ENCODE measurements around the gene TRIM2. TPM values are rescaled to one million over a fixed set of nuclear protein-coding genes. Genes with fewer than 3 reads are reported as not detected.

The TRIM2 gene
- total RNA-seq = 100 to 1,000 TPM; 146 to 229 (median 192) TPM

- H3K27ac ChIP-seq = peak within 1 kb of the TSS; percentile 72 to 82 (median 79)
- H3K36me3 ChIP-seq = no peaks in the 10 kb centered on the region
- H3K27me3 ChIP-seq = no peaks in the 10 kb centered on the region
- intact Hi-C loops (cut with DNase I) = no loop called here
- 27 to 32% methylated on average over 11 of the region's 11 CpGs for WGBS, 2 donors
- H3K4me1 ChIP-seq = peaks cover 7 to 29% of the 10 kb centered on the region in 2 donors
- TF ChIP-seq POLR2A (IDR thresholded peaks at IDR 0.05) = peak in 1 of 2 donors; percentile 79
- TF ChIP-seq CTCF (IDR thresholded peaks at IDR 0.05) = no peak
- peak; percentile 83 to 84 for DNase-seq
- peak within 1 kb of the TSS in 2 of 3 donors; percentile 31 to 42 for H3K4me3 ChIP-seq (replicated peaks in 1 of 3)
- H3K9me3 ChIP-seq = no peaks in the 10 kb centered on the region
Measured at GRCh38 chr4:153204247-153204671, at the start of gene TRIM2. TSS of gene TRIM2 (plus strand) at chr4:153204443. CDS start at chr4:153204531, 88 bp downstream.

GRCh38 chr4:153155686-153156085, 48.6 kb upstream of the TRIM2 start:
- Histone ChIP-seq H3K4me3 (replicated peaks in 1 of 3) (no peak overlapping the region), H3K36me3 (no peaks in the 10 kb centered on the region), H3K4me1 (peaks cover 7 to 14% of the 10 kb centered on the region in 2 donors), H3K27me3 (no peaks in the 10 kb centered on the region), H3K9me3 (no peaks in the 10 kb centered on the region), H3K27ac (no peak overlapping the region)
- WGBS, 2 donors = 83 to 85% methylated on average over 1 of the region's 1 CpG
- intact Hi-C loops (cut with DNase I) = no loop called here
- TF ChIP-seq POLR2A (IDR thresholded peaks at IDR 0.05) (no peak), CTCF (IDR thresholded peaks at IDR 0.05) (no peak)
- no peak for DNase-seq

- no peak for TF ChIP-seq POLR2A (IDR thresholded peaks at IDR 0.05)
- no peak for TF ChIP-seq CTCF (IDR thresholded peaks at IDR 0.05)
- Histone ChIP-seq H3K36me3 (no peaks in the 10 kb centered on the region), H3K9me3 (no peaks in the 10 kb centered on the region), H3K4me3 (replicated peaks in 1 of 3) (no peak overlapping the region), H3K27me3 (no peaks in the 10 kb centered on the region), H3K27ac (no peak overlapping the region), H3K4me1 (peaks cover 7 to 17% of the 10 kb centered on the region in 2 donors)
- no peak for DNase-seq
- 87 to 91% methylated on average over 4 of the region's 4 CpGs for WGBS, 2 donors
- intact Hi-C loops (cut with DNase I) = no loop called here
Measured at GRCh38 chr4:153156263-153156662, 48.0 kb upstream of the TRIM2 start.

GRCh38 chr4:153156721-153157120, 47.5 kb upstream of the TRIM2 start:
- H3K4me3 ChIP-seq (replicated peaks in 1 of 3) = no peak overlapping the region

More at GRCh38 chr4:153156721-153157120, 47.5 kb upstream of the TRIM2 start:
- intact Hi-C loops (cut with DNase I) = no loop called here
- Histone ChIP-seq H3K27me3 (no peaks in the 10 kb centered on the region), H3K36me3 (no peaks in the 10 kb centered on the region), H3K4me1 (peaks cover 7 to 21% of the 10 kb centered on the region in 2 donors), H3K27ac (no peak overlapping the region), H3K9me3 (no peaks in the 10 kb centered on the region)
- TF ChIP-seq CTCF (IDR thresholded peaks at IDR 0.05) (no peak), POLR2A (IDR thresholded peaks at IDR 0.05) (no peak)
- 96 to 97% methylated on average over 5 of the region's 5 CpGs for WGBS, 2 donors
- DNase-seq = no peak

Measured in thyroid gland (tissue), 4 donors.